NCI-H128 (cell line): ENCODE measurements around the gene FGF12.

Experiments used
- DNase-seq: peaks from one replicate; lab custom pipeline; 2025; ENCODE audit not compliant: unreplicated experiment; lab: John Stamatoyannopoulos, UW

FGF12 gene

GRCh38 chr3:192133271-192133670 is 594.1 kb downstream of the FGF12 start:
- no peak for DNase-seq

GRCh38 chr3:192130534-192131132 is 596.7 kb downstream of the FGF12 start:
- DNase-seq = no peak

GRCh38 chr3:192129586-192129985 is 597.8 kb downstream of the FGF12 start:
- DNase-seq = no peak

DNA sequence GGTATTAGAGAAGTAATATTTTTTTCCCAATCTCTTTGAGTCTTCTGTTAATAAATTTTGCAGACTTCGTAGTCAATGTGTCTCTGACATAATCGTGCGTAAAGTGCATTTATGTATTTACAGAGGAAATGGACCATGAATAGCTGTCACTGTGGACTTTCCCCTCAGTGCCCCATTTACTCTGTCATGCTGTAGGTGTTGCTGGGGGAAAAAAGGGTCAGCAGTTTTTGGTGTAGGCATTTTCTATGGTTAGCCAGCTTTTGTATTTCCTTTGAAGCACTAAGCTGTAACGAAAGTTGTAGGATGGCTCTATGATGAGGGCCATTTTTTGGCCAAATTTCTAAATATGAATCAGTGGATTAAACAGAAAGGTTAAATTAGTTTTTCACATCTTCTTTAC is 598.4 kb downstream of the FGF12 start:
- no peak for DNase-seq

DNA sequence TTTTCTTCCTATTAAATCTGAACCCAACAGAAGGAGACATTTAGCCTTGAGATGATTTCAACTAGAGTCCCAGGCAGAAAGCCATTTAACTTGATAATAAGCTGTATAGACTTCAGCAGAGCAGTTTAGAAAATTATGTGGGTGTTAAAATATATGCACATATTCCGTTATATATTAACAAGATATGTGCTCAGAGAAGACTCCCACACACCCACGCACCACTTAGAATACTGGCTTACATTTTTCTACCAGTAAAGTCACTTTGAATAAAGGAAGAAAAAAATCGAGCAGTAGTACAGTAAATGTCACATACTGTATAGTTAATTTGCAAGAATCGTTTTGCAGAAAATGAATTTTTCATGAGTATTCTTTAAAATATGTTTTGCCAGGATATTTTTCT is 599.3 kb downstream of the FGF12 start:
- DNase-seq = no peak

DNA sequence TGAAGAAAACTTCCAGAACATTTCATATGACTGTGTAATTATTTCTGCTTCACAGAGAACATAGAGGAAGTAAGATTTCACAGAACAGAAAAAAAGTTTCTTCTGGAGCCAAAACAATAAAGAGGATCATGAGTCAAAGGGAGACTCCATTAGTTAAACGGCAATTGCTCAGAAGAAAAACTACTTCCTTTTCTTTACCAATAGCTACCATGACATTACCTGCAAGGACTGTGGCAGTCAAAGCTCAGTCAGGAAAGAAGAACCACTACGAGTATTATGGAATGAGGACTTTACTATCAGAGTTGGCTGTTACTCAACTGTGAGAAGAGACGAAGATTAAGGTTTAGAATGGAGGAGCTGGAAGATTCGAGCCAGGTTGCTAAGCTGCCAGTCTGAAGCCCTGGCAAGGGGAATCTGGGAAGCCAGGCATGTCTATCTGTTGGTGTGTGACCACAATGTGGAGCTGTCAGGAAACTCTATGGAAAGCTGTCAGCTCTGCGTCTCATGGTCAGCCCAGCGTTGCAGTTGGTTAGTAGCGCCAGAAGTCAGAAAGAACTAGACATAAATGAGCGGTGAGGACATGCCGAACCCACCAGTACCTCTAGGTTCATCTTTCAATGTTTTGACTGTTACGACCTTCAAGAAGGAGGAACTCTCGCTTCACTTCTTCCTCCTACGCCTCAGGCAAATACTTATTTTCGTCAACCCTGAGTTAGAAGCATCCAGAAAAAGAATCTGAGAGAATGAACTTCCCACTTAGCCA is 604.3 kb downstream of the FGF12 start:
- DNase-seq = no peak

- no peak for DNase-seq
Observed at GRCh38 chr3:192121923-192122322, 605.4 kb downstream of the FGF12 start.

DNA sequence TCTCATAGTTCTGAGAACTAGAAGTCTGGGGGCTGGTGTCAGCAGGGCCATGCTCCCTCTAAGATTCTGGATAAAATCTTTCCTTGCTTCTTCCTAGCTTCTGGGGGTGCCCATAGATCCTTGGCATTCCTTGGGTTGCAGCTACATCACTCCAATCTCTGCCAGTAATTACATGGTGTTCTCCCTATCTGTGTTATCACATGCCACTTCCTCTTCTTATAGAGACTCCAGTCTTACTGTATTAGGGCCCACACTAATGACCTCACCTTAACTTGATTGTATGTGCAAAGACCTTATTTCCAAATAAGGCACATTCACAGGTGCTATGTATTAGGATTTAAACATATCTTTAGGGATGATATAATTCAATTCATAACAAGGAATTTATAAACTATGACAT is 618.5 kb downstream of the FGF12 start:
- no peak for DNase-seq

- DNase-seq = no peak
Observed at GRCh38 chr3:192106543-192106942, 620.8 kb downstream of the FGF12 start.

GRCh38 chr3:192092388-192093005 is 634.8 kb downstream of the FGF12 start:
- DNase-seq = no peak

- DNase-seq = no peak
Observed at GRCh38 chr3:192091831-192092230, 635.5 kb downstream of the FGF12 start.

GRCh38 chr3:192090586-192090985 is 636.8 kb downstream of the FGF12 start:
- no peak for DNase-seq
